SKM-1 (cell line): ENCODE measurements around the gene ERCC6L.
"Not testable (repeated sequence)": the region's sequence is repeated elsewhere in the genome, so short reads cannot be mapped to it uniquely, and the experiment has no call there.

Experiments
- DNase-seq: peaks from one replicate; lab custom pipeline; 2025; ENCODE audit not compliant: unreplicated experiment; lab: John Stamatoyannopoulos, UW

Gene ERCC6L

DNA sequence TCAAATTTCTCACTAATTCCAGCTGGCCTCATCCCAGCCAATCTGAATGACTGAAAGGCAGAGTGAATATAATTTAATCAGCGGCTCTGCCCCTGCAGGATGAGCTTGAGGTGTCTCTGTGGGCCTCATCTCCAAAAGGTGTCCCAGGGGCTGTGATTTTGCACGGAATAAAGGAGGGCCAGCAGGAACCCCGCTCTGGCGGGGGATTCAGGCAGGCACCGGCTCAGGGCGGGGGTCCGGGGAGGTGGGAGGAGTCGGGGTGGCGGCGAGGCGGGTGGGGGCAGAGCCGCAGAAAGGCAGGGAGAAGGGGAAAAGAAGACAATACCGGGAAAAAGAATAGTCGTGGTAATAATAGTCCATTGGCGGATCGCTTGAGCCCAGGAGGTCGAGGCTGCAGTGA, 16.0 kb upstream of the ERCC6L start:
- no peak for DNase-seq

GRCh38 chrX:72253686-72254085, 14.9 kb upstream of the ERCC6L start:
- DNase-seq: no peak

DNA sequence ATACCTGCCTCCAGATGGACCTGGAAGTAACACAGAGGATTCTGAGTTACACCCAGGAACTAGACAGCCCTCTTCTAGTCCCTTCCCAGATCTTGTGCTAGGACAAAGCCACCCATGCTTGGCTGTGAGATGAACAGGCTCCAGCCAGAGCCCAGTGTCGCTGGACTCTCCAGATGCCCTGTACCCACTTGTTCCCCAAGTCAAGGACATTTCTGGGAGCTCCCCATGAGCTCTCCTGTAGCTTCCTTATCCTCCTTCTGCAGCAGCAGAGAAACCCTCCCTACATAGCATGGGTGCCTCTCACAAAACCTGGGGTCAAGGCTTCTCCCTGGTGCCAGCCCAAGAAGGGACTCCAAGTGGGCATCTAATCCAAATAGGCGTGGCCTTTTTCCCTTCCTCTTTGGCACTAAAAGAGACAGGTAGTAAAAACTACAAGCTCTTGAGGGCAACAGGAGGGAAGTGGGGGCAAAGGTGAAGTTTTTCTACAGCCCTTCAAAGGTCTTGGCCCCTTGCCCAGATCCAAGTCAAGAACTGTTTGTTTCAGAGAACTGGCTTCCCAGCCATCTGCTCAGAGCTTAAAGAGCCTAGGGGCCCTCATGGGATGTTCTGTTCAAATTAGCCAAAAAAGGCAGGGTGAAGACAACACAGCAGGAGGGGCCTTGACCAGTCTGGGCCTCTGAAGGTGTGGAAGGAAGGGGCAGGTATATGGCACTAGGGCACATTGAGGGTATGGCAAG, 8.5 kb upstream of the ERCC6L start:
- no peak for DNase-seq

GRCh38 chrX:72245461-72246089, 6.7 kb upstream of the ERCC6L start:
- no peak for DNase-seq

- no peak for DNase-seq
These were observed 4.6 kb upstream of the ERCC6L start for GRCh38 chrX:72243472-72243871.

DNA sequence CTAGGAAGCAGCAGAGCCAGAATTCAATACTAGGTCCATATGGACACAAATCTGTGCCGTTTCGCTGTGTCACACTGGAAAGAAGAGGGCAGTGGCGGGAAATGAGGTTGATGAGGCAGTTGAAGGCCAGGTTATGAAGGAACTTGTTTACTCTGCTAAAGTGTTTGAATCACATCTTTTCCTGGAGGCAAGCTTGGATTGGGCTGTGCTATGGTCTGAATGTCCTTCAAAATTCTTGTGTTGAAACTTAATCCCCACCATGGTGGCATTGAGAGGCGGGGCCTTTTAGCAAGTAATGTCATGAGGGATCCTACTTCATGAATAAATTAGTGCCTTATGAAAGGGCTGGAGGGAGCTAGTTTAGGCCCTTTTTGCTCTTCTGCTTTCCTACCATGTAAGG, 2.1 kb upstream of the ERCC6L start:
- DNase-seq: no peak

DNA sequence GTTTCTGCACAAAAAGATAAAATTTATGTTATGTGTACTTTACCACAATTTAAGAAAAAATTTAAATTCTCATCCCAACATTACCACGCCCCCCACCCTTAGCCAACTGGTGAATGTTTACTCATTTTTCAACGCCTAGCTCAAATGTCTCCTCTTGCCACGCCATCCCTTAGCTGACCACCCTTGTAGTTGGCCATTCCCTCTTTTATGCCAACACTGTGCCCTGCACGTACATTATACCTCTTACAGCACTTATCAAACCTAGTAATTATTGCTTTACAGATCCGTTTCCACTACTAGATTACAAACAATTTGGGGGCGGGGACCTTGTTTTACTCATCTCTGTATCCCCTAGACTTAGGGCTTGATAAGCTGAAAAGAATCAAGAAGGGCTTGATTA, 644 bp downstream of the ERCC6L start:
- no peak for DNase-seq

GRCh38 chrX:72236841-72237240, 2.0 kb downstream of the ERCC6L start:
- DNase-seq: no peak

- DNase-seq: no peak
These were observed 8.5 kb downstream of the ERCC6L start for GRCh38 chrX:72230290-72230689.

DNA sequence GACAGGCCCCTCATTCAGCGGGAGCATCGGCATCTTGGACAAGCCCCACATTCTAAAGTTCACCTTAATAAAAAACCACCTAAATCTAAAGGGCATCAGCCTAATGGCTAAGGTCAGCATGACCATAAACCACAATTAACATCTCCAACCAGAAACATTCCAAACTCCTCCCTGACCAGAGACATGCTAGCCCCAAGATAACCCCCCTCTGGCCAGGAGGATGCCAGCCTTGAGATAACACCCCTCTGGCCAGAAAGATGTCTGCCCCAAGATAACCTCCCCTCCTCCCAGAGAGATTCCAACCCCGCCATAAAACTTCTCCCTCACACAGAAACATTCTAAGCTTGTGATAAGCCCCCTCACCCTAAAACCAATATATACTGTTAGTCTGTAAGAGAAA, 18.5 kb downstream of the ERCC6L start:
- not testable (repeated sequence) for DNase-seq

- no peak for DNase-seq
These were observed 21.9 kb downstream of the ERCC6L start for GRCh38 chrX:72216973-72217372.

- no peak for DNase-seq
These were observed 30.6 kb downstream of the ERCC6L start for GRCh38 chrX:72208126-72208800.

- no peak for DNase-seq
These were observed 31.5 kb downstream of the ERCC6L start for GRCh38 chrX:72207366-72207765.

DNA sequence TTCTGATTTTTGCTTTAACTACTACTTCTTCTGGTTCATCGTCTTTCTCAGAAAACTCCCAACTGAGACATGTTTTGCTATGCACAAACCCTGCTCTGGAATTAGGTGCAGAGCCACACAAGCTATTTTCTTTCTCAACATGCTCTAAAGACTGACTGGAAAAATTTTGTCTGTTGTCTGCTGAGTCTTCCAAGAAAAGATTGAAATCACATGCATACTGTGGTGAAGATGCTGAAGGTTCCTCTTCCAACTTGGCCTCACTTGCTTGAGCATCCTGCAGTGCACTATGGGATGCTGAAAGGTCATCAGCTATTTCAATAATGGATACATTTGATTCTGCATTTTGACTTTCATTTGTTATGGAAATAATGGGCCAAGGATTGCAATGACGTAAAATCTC, 33.1 kb downstream of the ERCC6L start:
- no peak for DNase-seq

GRCh38 chrX:72203421-72203820, 35.4 kb downstream of the ERCC6L start:
- DNase-seq: no peak

GRCh38 chrX:72202792-72203401, 35.9 kb downstream of the ERCC6L start:
- no peak for DNase-seq

DNA sequence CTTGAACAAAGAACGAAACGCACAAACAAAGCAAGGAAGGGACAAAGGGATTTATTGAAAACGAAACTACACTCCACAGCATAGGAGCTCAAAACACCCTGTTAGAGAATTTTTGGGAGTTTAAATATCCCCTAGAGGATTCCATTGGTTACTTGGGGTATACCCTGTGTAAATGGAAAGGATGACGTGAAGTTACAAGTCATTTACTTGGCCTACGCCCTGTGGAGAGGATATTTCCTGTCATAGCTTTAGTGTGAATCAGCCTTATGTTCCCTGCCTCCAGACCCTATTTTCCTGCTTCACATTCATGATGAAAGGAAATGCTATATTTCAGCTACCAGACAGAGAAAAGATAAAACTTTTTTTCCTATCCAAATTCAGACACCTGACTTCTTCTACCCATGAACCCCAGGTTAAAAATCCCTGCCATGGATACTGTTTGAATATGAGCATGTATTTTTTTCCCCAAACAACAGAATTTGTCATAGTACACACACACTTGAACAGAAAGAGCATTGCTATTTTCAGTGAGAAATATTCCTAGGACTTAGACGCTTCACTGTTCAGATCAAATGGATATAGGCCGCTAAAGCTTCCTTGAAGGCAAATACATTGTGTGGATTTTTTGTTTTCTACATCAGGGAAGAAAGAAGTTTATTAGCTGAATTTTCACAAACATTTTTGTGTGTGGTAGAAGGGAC, 36.8 kb downstream of the ERCC6L start:
- no peak for DNase-seq

- DNase-seq: no peak
These were observed 55.9 kb downstream of the ERCC6L start for GRCh38 chrX:72182924-72183323.

GRCh38 chrX:72181178-72182125, 57.4 kb downstream of the ERCC6L start, which contains the start of gene PIN4:
PIN4 (plus strand) TSS chrX:72181757; CDS start chrX:72181786, 29 bp downstream.
- peak; percentile 70 for DNase-seq

- no peak for DNase-seq
These were observed 58.3 kb downstream of the ERCC6L start for GRCh38 chrX:72180539-72180938.
